ENCODE results near the gene GSTM2. TPM values are rescaled to one million over a fixed set of nuclear protein-coding genes. Genes with fewer than 3 reads are reported as not detected.
"Not testable (repeated sequence)": the region's sequence is repeated elsewhere in the genome, so short reads cannot be mapped to it uniquely, and the experiment has no call there.

Gene GSTM2
- total and polyA plus RNA-seq, 2 donors (not counting 1 experiment from before 2014, with no cell fraction given): 42.9 to 94.4 TPM

- Histone ChIP-seq H3K9ac (ENCODE audit: low read length) (no peak overlapping the region), H3K4me3 (ENCODE audit: control extremely low read depth in 1 of 5, extremely low read depth in 1 of 5, insufficient read depth in 1 of 5, low read depth in 2 of 5, low read length in 4 of 5) (no peak overlapping the region), H3K27ac (ENCODE audit: low read length in 2 of 2) (no peak overlapping the region), H3K27me3 (replicated peaks in 1 of 4; ENCODE audit: control extremely low read depth in 1 of 4, control insufficient read depth in 3 of 4, insufficient read depth in 4 of 4, low read length in 3 of 4) (no peaks in the 10 kb centered on the region), H3K79me2 (ENCODE audit: control insufficient read depth, insufficient read depth, low read length) (no peaks in the 10 kb centered on the region), H2AFZ (ENCODE audit: insufficient read depth, low read depth, low read length, poor library complexity, severe bottlenecking) (no peak overlapping the region), H3K4me1 (ENCODE audit: control insufficient read depth in 2 of 2, insufficient read depth in 2 of 2, low read length in 2 of 2) (peaks cover 9 to 15% of the 10 kb centered on the region in 2 donors), H3K9me3 (ENCODE audit: control extremely low read depth in 1 of 3, control insufficient read depth in 2 of 3, insufficient read depth in 1 of 3, low read length in 2 of 3) (no peaks in the 10 kb centered on the region), H4K20me1 (ENCODE audit: control insufficient read depth, insufficient read depth, low read length, poor library complexity, severe bottlenecking) (no peaks in the 10 kb centered on the region), H3K36me3 (replicated peaks in 1 of 2; ENCODE audit: control extremely low read depth in 1 of 2, control insufficient read depth in 1 of 2, extremely low read depth in 1 of 2, insufficient read depth in 2 of 2, low read length in 1 of 2) (peaks cover 0 to 16% of the 10 kb centered on the region in 2 experiments), H3K4me2 (replicated peaks; ENCODE audit: low read depth, low read length, poor library complexity, severe bottlenecking) (no peak overlapping the region)
- Mint-ChIP-seq H3K4me3 (no peak overlapping the region), H3K27me3 (no peaks in the 10 kb centered on the region), H3K9me3 (ENCODE audit: insufficient read depth) (no peaks in the 10 kb centered on the region), H3K4me1 (peaks cover 19% of the 10 kb centered on the region), H3K27ac (no peak overlapping the region)
- no peak for TF ChIP-seq CTCF (IDR thresholded peaks at IDR 0.05)
- no peak for TF ChIP-seq EZH2 (IDR thresholded peaks at IDR 0.05; ENCODE audit: borderline replicate concordance, insufficient read depth, low read depth, low read length, poor library complexity, severe bottlenecking)
- ChIA-PET CTCF (interaction anchor here (1.0 kb wide), 1 partner anchor 20 kb away, joined by 3 read pairs; no protein-coding TSS in a partner anchor), POLR2A (no interaction called here)
- DNase-seq (no peak), ATAC-seq (ENCODE audit: low read depth) (no peak)
- intact Hi-C loops (cut with micrococcal nuclease): loop anchor here (10.0 kb wide), 1 partner anchor 175 kb away; the partner anchor contains the start of gene ATXN7L2
- WGBS (ENCODE audit: insufficient coverage): 85% methylated on average over 4 of the region's 5 CpGs
Observed at GRCh38 chr1:109659997-109660690, 7.7 kb upstream of the GSTM2 start.

- H3K79me2 ChIP-seq (ENCODE audit: control insufficient read depth, insufficient read depth, low read length); H3K4me2 ChIP-seq (replicated peaks; ENCODE audit: low read depth, low read length, poor library complexity, severe bottlenecking); H3K4me3 Mint-ChIP-seq; H3K4me1 ChIP-seq (ENCODE audit: control insufficient read depth in 2 of 2, insufficient read depth in 2 of 2, low read length in 2 of 2); H2AFZ ChIP-seq (ENCODE audit: insufficient read depth, low read depth, low read length, poor library complexity, severe bottlenecking); H3K27ac Mint-ChIP-seq; H3K9me3 Mint-ChIP-seq (ENCODE audit: insufficient read depth); H3K27ac ChIP-seq (ENCODE audit: low read length in 2 of 2); DNase-seq; intact Hi-C loops (cut with micrococcal nuclease); H3K27me3 Mint-ChIP-seq; H3K9me3 ChIP-seq (ENCODE audit: control extremely low read depth in 1 of 3, control insufficient read depth in 2 of 3, insufficient read depth in 1 of 3, low read length in 2 of 3); H3K27me3 ChIP-seq (replicated peaks in 1 of 4; ENCODE audit: control extremely low read depth in 1 of 4, control insufficient read depth in 3 of 4, insufficient read depth in 4 of 4, low read length in 3 of 4); ATAC-seq (ENCODE audit: low read depth); H3K9ac ChIP-seq (ENCODE audit: low read length); H3K4me3 ChIP-seq (ENCODE audit: control extremely low read depth in 1 of 5, extremely low read depth in 1 of 5, insufficient read depth in 1 of 5, low read depth in 2 of 5, low read length in 4 of 5); POLR2A ChIA-PET; H4K20me1 ChIP-seq (ENCODE audit: control insufficient read depth, insufficient read depth, low read length, poor library complexity, severe bottlenecking): not testable (repeated sequence)
- CTCF ChIA-PET: interaction anchor here (1.0 kb wide), 1 partner anchor 20 kb away, joined by 3 read pairs; no protein-coding TSS in a partner anchor
- H3K36me3 ChIP-seq (replicated peaks in 1 of 2; ENCODE audit: control extremely low read depth in 1 of 2, control insufficient read depth in 1 of 2, extremely low read depth in 1 of 2, insufficient read depth in 2 of 2, low read length in 1 of 2): peaks cover 0 to 16% of the 10 kb centered on the region in 2 experiments
- peaks cover 14% of the 10 kb centered on the region for H3K4me1 Mint-ChIP-seq
- 50% methylated on average over 1 of the region's 4 CpGs for WGBS (ENCODE audit: insufficient coverage)
Observed at GRCh38 chr1:109660691-109661026, 7.2 kb upstream of the GSTM2 start.
